B cell (primary cell): Measurements from ENCODE around the gene THY1. TPM values are rescaled to one million over a fixed set of nuclear protein-coding genes. Genes with fewer than 3 reads are reported as not detected.

Experiments
- ATAC-seq: fragments of 200-7000 bp; cut with Tn5 transposase; one replicate; pipeline ENCODE4 v1.10.0; 2021; ENCODE audit warnings: low read depth, mild to moderate bottlenecking, moderate number of reproducible peaks, moderate library complexity
- CTCF ChIA-PET: fragments of 350-600 bp; sonication (Branson Sonifier 250); formaldehyde crosslinking; loops from one replicate; lab custom pipeline; 2021; ENCODE audit warnings: antibody characterized with exemption, inconsistent platforms; lab: Charles Lee
- POLR2A ChIA-PET: fragments of 350-600 bp; sonication (Branson Sonifier 250); formaldehyde crosslinking; loops from one replicate; lab custom pipeline; 2021; ENCODE audit warnings: antibody characterized with exemption; lab: Charles Lee
- DNase-seq: peaks from one replicate; pipeline ENCODE4 v3.0.0; 2013
- H2AFZ ChIP-seq: 2 replicates; pipeline ENCODE4 v1.6.1; 2012; ENCODE audit warnings: mild to moderate bottlenecking, low read depth, low read length; ENCODE audit not compliant: insufficient read depth, poor library complexity, severe bottlenecking
- H3K27ac ChIP-seq, 2 donors: 1 replicate in 1 of 2; 2 replicates in 1 of 2; pipeline ENCODE4 v1.5.1; 2012 to 2013; ENCODE audit warnings: low read length in 2 of 2, mild to moderate bottlenecking in 2 of 2, moderate library complexity in 1 of 2
- H3K27me3 ChIP-seq, 4 experiments: fragments of 200-600 bp in 1 of 4; sonication (generic) in 1 of 4; replicated peaks in 1 of 4; 1 replicate in 2 of 4; 2 replicates in 2 of 4; pipeline versions ENCODE4 v1.6.1 to v1.7.0; 2013 to 2016; ENCODE audit warnings: low read length in 3 of 4, mild to moderate bottlenecking in 2 of 4, mixed read lengths in 1 of 4, moderate library complexity in 1 of 4; ENCODE audit not compliant: insufficient read depth in 4 of 4, control insufficient read depth in 3 of 4; ENCODE audit errors: control extremely low read depth in 1 of 4
- H3K36me3 ChIP-seq, 2 experiments: replicated peaks in 1 of 2; 1 replicate in 1 of 2; 2 replicates in 1 of 2; pipeline versions ENCODE4 v1.6.1 to v1.7.1; 2013; ENCODE audit warnings: low read length in 1 of 2; ENCODE audit not compliant: insufficient read depth in 2 of 2, control insufficient read depth in 1 of 2; ENCODE audit errors: control extremely low read depth in 1 of 2, extremely low read depth in 1 of 2
- H3K4me1 ChIP-seq, 2 donors: fragments of 200-600 bp in 1 of 2; sonication (generic) in 1 of 2; 1 replicate in 1 of 2; 2 replicates in 1 of 2; pipeline versions ENCODE4 v1.5.1 to v1.6.1; 2013 to 2017; ENCODE audit warnings: low read length in 2 of 2; ENCODE audit not compliant: control insufficient read depth in 2 of 2, insufficient read depth in 2 of 2
- H3K4me2 ChIP-seq: replicated peaks from 2 replicates; pipeline ENCODE3; 2012; ENCODE audit warnings: mild to moderate bottlenecking, low read depth, low read length; ENCODE audit not compliant: poor library complexity, severe bottlenecking
- H3K4me3 ChIP-seq, 5 experiments: fragments of 200-600 bp in 1 of 5; sonication (generic) in 1 of 5; 1 replicate in 3 of 5; 2 replicates in 2 of 5; pipeline versions ENCODE4 v1.5.1 to v1.7.0; 2011 to 2016; ENCODE audit warnings: low read length in 4 of 5, mild to moderate bottlenecking in 4 of 5, low read depth in 2 of 5, control low read depth in 1 of 5, moderate library complexity in 1 of 5; ENCODE audit not compliant: insufficient read depth in 1 of 5; ENCODE audit errors: control extremely low read depth in 1 of 5, extremely low read depth in 1 of 5
- H3K79me2 ChIP-seq: fragments of 200-600 bp; sonication (generic); one replicate; pipeline ENCODE4 v1.6.0; 2016; ENCODE audit warnings: low read length; ENCODE audit not compliant: control insufficient read depth, insufficient read depth
- H3K9ac ChIP-seq: fragments of 200-600 bp; sonication (generic); 2 replicates; pipeline ENCODE4 v1.6.1; 2017; ENCODE audit warnings: mild to moderate bottlenecking, low read length, moderate library complexity
- H3K9me3 ChIP-seq, 3 donors: one replicate each; pipeline versions ENCODE4 v1.6.1 to v1.7.1; 2013; ENCODE audit warnings: low read length in 2 of 3; ENCODE audit not compliant: control insufficient read depth in 2 of 3, insufficient read depth in 1 of 3; ENCODE audit errors: control extremely low read depth in 1 of 3
- H4K20me1 ChIP-seq: 2 replicates; pipeline ENCODE4 v1.6.0; 2012; ENCODE audit warnings: mild to moderate bottlenecking, low read length; ENCODE audit not compliant: insufficient read depth, control insufficient read depth, poor library complexity, severe bottlenecking
- H3K27ac Mint-ChIP-seq: one replicate; pipeline ENCODE4 v1.8.0; 2021; ENCODE audit warnings: mixed read lengths
- H3K27me3 Mint-ChIP-seq: one replicate; pipeline ENCODE4 v1.8.0; 2021; ENCODE audit warnings: mixed read lengths
- H3K4me1 Mint-ChIP-seq: one replicate; pipeline ENCODE4 v1.8.0; 2021; ENCODE audit warnings: mixed read lengths
- H3K4me3 Mint-ChIP-seq: one replicate; pipeline ENCODE4 v1.8.0; 2021; ENCODE audit warnings: mixed read lengths
- H3K9me3 Mint-ChIP-seq: one replicate; pipeline ENCODE4 v1.8.0; 2022; ENCODE audit warnings: mixed read lengths; ENCODE audit not compliant: insufficient read depth
- CTCF ChIP-seq: fragments of 200-600 bp; IDR thresholded peaks from one replicate; pipeline ENCODE4 v1.8.0; 2022; ENCODE audit warnings: antibody characterized with exemption, mild to moderate bottlenecking
- EZH2 ChIP-seq: IDR thresholded peaks from 2 replicates; pipeline ENCODE4 v1.6.1; 2012; ENCODE audit warnings: borderline replicate concordance, low read depth, mild to moderate bottlenecking, moderate library complexity, low read length; ENCODE audit not compliant: insufficient read depth, poor library complexity, severe bottlenecking
- WGBS: methylation state at CpG from one replicate; pipeline ENCODE4 v1.1.5; 2013; ENCODE audit warnings: missing lambda C conversion rate; ENCODE audit not compliant: insufficient coverage; 5-methylcytosine and 5-hydroxymethylcytosine counted together
- intact Hi-C: fragments of 100-400 bp; cut with micrococcal nuclease; formaldehyde crosslinking; loops from one replicate; pipeline ENCODE4 v1.10.0; 2022
- polyA plus RNA-seq: library from polyadenylated mRNA; depleted of rRNA; stranded (reverse); fragments of >200 nt; gene quantifications from 2 replicates; pipeline ENCODE4 v1.2.3, GENCODE V29; 2012
- total RNA-seq, 2 donors: library from RNA; stranded (reverse); fragments of 120-200 nt in 1 of 2; gene quantifications; 1 replicate in 1 of 2; 2 replicates in 1 of 2; pipeline versions ENCODE4 v1.2.3 to v1.2.4, GENCODE V29; 2013 to 2022

The THY1 gene
- total and polyA plus RNA-seq, 2 donors (not counting 1 experiment from before 2014, with no cell fraction given): not detected

- POLR2A ChIA-PET: no interaction called here
- no peak overlapping the region for H3K4me3 ChIP-seq
- no peaks in the 10 kb centered on the region for H3K79me2 ChIP-seq
- H3K27me3 Mint-ChIP-seq: peaks cover 43% of the 10 kb centered on the region
- 91% methylated on average over 13 of the region's 16 CpGs for WGBS
- no peaks in the 10 kb centered on the region for H3K36me3 ChIP-seq
- ATAC-seq (no peak), DNase-seq (no peak)
- H4K20me1 ChIP-seq: no peaks in the 10 kb centered on the region
- no peak overlapping the region for H3K27ac ChIP-seq
- intact Hi-C loops: no loop called here
- H3K4me1 ChIP-seq: peaks cover 4 to 6% of the 10 kb centered on the region in 2 donors
- no peak overlapping the region for H3K27ac Mint-ChIP-seq
- H3K9me3 ChIP-seq: peaks cover 0 to 4% (median 0%) of the 10 kb centered on the region in 3 donors
- CTCF ChIA-PET: no interaction called here
- H3K27me3 ChIP-seq: peaks cover 0 to 12% (median 8%) of the 10 kb centered on the region in 4 experiments
- TF ChIP-seq CTCF (no peak), EZH2 (no peak)
- peaks cover 5% of the 10 kb centered on the region for H3K4me1 Mint-ChIP-seq
- H3K9me3 Mint-ChIP-seq: peaks cover 3% of the 10 kb centered on the region
- H3K9ac ChIP-seq: no peak overlapping the region
- no peak overlapping the region for H3K4me2 ChIP-seq
- no peak overlapping the region for H3K4me3 Mint-ChIP-seq
- no peak overlapping the region for H2AFZ ChIP-seq
Observed at GRCh38 chr11:119416606-119417580, 6.1 kb downstream of the THY1 start.

GRCh38 chr11:119415966-119416365 lies 7.0 kb downstream of the THY1 start:
- Histone ChIP-seq H2AFZ (no peak overlapping the region), H3K27me3 (peaks cover 0 to 9% (median 4%) of the 10 kb centered on the region in 4 experiments), H3K4me2 (no peak overlapping the region), H3K4me3 (no peak overlapping the region), H4K20me1 (no peaks in the 10 kb centered on the region), H3K79me2 (no peaks in the 10 kb centered on the region), H3K4me1 (no peaks in the 10 kb centered on the region), H3K27ac (no peak overlapping the region), H3K36me3 (no peaks in the 10 kb centered on the region), H3K9me3 (peaks cover 0 to 4% (median 0%) of the 10 kb centered on the region in 3 donors), H3K9ac (no peak overlapping the region)
- H3K9me3 Mint-ChIP-seq: peaks cover 3% of the 10 kb centered on the region
- H3K4me1 Mint-ChIP-seq: no peaks in the 10 kb centered on the region
- 96% methylated on average over 7 of the region's 10 CpGs for WGBS
- no peak for ATAC-seq
- intact Hi-C loops: no loop called here
- peaks cover 36% of the 10 kb centered on the region for H3K27me3 Mint-ChIP-seq
- DNase-seq: no peak
- H3K4me3 Mint-ChIP-seq: no peak overlapping the region
- POLR2A ChIA-PET: no interaction called here
- H3K27ac Mint-ChIP-seq: no peak overlapping the region
- CTCF ChIA-PET: no interaction called here
- TF ChIP-seq EZH2 (no peak), CTCF (no peak)
